Suprapubic skin (tissue), 4 donors: Measurements from ENCODE around the gene HYCC2.

Source experiments
- EP300 ChIP-seq: sonication (generic); formaldehyde crosslinking; IDR thresholded peaks from one replicate; pipeline ENCODE4 v1.6.1; 2017; ENCODE audit warnings: antibody characterized with exemption
- POLR2AphosphoS5 ChIP-seq, 3 donors: sonication (generic); formaldehyde crosslinking; IDR thresholded peaks; one replicate each; pipeline ENCODE4 v1.6.1; 2017; ENCODE audit warnings: antibody characterized with exemption in 3 of 3
- TF ChIP-seq, protein P1 (sequence below), 2 donors: fragments of 200-600 bp in 1 of 2; fragments of 450-650 bp in 1 of 2; sonication (generic) in 1 of 2; IDR thresholded peaks; one replicate each; pipeline ENCODE4 v1.5.1; 2016 to 2019; ENCODE audit warnings: antibody characterized with exemption in 2 of 2, mild to moderate bottlenecking in 1 of 2, moderate library complexity in 1 of 2

DNA sequence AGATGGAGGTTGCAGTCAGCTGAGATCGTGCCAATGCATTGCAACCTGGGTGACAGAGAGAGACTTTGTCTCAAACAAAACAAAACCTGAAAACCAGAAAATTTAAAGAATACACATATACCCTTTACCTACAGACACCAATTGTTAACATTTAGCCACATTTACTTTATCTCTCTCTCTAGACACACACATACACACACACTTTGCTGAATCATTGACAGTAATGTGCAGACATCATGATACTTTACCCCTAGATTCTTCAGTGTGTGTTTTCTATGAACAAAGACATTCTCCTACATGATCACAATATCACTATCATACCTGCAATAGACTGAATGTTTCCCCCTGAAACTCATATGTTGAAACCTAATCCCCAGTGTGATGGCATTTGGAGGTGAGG, 34.3 kb upstream of the HYCC2 start:
- TF ChIP-seq, protein P1, sequence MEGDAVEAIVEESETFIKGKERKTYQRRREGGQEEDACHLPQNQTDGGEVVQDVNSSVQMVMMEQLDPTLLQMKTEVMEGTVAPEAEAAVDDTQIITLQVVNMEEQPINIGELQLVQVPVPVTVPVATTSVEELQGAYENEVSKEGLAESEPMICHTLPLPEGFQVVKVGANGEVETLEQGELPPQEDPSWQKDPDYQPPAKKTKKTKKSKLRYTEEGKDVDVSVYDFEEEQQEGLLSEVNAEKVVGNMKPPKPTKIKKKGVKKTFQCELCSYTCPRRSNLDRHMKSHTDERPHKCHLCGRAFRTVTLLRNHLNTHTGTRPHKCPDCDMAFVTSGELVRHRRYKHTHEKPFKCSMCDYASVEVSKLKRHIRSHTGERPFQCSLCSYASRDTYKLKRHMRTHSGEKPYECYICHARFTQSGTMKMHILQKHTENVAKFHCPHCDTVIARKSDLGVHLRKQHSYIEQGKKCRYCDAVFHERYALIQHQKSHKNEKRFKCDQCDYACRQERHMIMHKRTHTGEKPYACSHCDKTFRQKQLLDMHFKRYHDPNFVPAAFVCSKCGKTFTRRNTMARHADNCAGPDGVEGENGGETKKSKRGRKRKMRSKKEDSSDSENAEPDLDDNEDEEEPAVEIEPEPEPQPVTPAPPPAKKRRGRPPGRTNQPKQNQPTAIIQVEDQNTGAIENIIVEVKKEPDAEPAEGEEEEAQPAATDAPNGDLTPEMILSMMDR (IDR thresholded peaks at IDR 0.05): no peak
- TF ChIP-seq POLR2AphosphoS5 (IDR thresholded peaks at IDR 0.05) (no peak), EP300 (no peak)
